Endothelial cell of umbilical vein (primary cell): ENCODE results near the gene LEMD3. TPM values are rescaled to one million over a fixed set of nuclear protein-coding genes. Genes with fewer than 3 reads are reported as not detected.

ENCODE experiments used
- BruUV-seq: library from RNA; stranded (reverse); fragments of 400-500 nt; replicated peaks from 2 replicates; lab custom pipeline; 2021; lab: Mats Ljungman, UMichigan
- CTCF ChIA-PET: fragments of 300-600, 350-600 bp; sonication (Branson Sonifier 250); formaldehyde crosslinking; loops from one replicate; lab custom pipeline; 2021; ENCODE audit warnings: antibody characterized with exemption, inconsistent platforms; lab: Charles Lee
- POLR2A ChIA-PET: fragments of 300-600, 350-600 bp; sonication (Branson Sonifier 250); formaldehyde crosslinking; loops from one replicate; lab custom pipeline; 2021; ENCODE audit warnings: antibody characterized with exemption, inconsistent platforms; lab: Charles Lee
- DNase-seq: peaks from one replicate; pipeline ENCODE4 v3.0.0-alpha.2; 2011; ENCODE audit warnings: low read depth, low spot score
- FAIRE-seq: peaks from 2 replicates; lab custom pipeline; 2011; peaks lifted over from hg19 to GRCh38; lab: Jason Lieb, UNC
- H2AFZ ChIP-seq: 2 replicates; pipeline ENCODE4 v1.6.0; 2012; ENCODE audit warnings: low read depth, low read length, control low read depth, inconsistent platforms
- H3K27ac ChIP-seq: 2 replicates; pipeline ENCODE4 v1.5.1; 2011; ENCODE audit warnings: low read depth, mild to moderate bottlenecking, control low read depth, low read length, moderate library complexity; ENCODE audit not compliant: insufficient read depth
- H3K27me3 ChIP-seq, 2 experiments: 2 replicates each; pipeline versions ENCODE4 v1.6.0 to v1.6.1; 2011; ENCODE audit warnings: low read length in 2 of 2, mixed read lengths in 1 of 2; ENCODE audit not compliant: control insufficient read depth in 2 of 2, insufficient read depth in 2 of 2
- H3K36me3 ChIP-seq, 2 experiments: 2 replicates in 1 of 2; 3 replicates in 1 of 2; pipeline ENCODE4 v1.5.1; 2011; ENCODE audit warnings: low read length in 2 of 2, mild to moderate bottlenecking in 1 of 2, moderate library complexity in 1 of 2; ENCODE audit not compliant: control insufficient read depth in 2 of 2, insufficient read depth in 2 of 2; ENCODE audit errors: extremely low read depth in 1 of 2
- H3K4me1 ChIP-seq: 3 replicates; pipeline ENCODE4 v1.5.1; 2011; ENCODE audit warnings: mild to moderate bottlenecking, low read length; ENCODE audit not compliant: control insufficient read depth, insufficient read depth; ENCODE audit errors: extremely low read depth
- H3K4me2 ChIP-seq: 2 replicates; pipeline ENCODE4 v1.6.1; 2011; ENCODE audit warnings: low read length, control low read depth, mixed read lengths; ENCODE audit not compliant: insufficient read depth
- H3K4me3 ChIP-seq, 3 experiments: fragments of 200-600 bp in 1 of 3; sonication (generic), shearing (Covaris generic) in 1 of 3; replicated peaks in 1 of 3; 2 replicates each; pipeline ENCODE4 v1.5.1; 2011 to 2016; ENCODE audit warnings: control low read depth in 3 of 3, low read length in 3 of 3, mild to moderate bottlenecking in 2 of 3, inconsistent platforms in 1 of 3, low read depth in 1 of 3, moderate library complexity in 1 of 3; ENCODE audit not compliant: insufficient read depth in 1 of 3
- H3K79me2 ChIP-seq: 2 replicates; pipeline ENCODE4 v1.6.0; 2012; ENCODE audit warnings: low read length, inconsistent platforms; ENCODE audit not compliant: control insufficient read depth, insufficient read depth
- H3K9ac ChIP-seq: replicated peaks from 2 replicates; pipeline ENCODE3; 2011; ENCODE audit warnings: low read length, control low read depth; ENCODE audit not compliant: insufficient read depth; ENCODE audit errors: extremely low read depth
- H3K9me1 ChIP-seq: replicated peaks from 3 replicates; pipeline ENCODE4 v1.6.0; 2011; ENCODE audit warnings: mild to moderate bottlenecking, low read length; ENCODE audit not compliant: control insufficient read depth, insufficient read depth; ENCODE audit errors: extremely low read depth
- H3K9me3 ChIP-seq: replicated peaks from 2 replicates; pipeline ENCODE4 v1.5.1; 2012; ENCODE audit warnings: low read length, inconsistent platforms; ENCODE audit not compliant: control insufficient read depth, insufficient read depth
- H4K20me1 ChIP-seq: replicated peaks from 2 replicates; pipeline ENCODE3; 2011; ENCODE audit warnings: mild to moderate bottlenecking, low read length; ENCODE audit not compliant: control insufficient read depth, insufficient read depth; ENCODE audit errors: extremely low read depth
- CTCF ChIP-seq, 2 donors: IDR thresholded peaks; 1 replicate in 1 of 2; 2 replicates in 1 of 2; pipeline ENCODE4 v1.5.1; 2011; ENCODE audit warnings: low read length in 2 of 2, mild to moderate bottlenecking in 2 of 2, moderate library complexity in 2 of 2, control low read depth in 1 of 2, inconsistent platforms in 1 of 2, low read depth in 1 of 2; ENCODE audit not compliant: insufficient read depth in 1 of 2; ENCODE audit errors: extremely low read depth in 1 of 2
- GATA2 ChIP-seq: IDR thresholded peaks from 2 replicates; pipeline ENCODE4 v1.7.0; 2011; ENCODE audit warnings: low read depth, mild to moderate bottlenecking, moderate library complexity, mixed read lengths, low read length; ENCODE audit not compliant: insufficient read length, insufficient read depth
- MYC ChIP-seq: IDR thresholded peaks from one replicate; pipeline ENCODE4 v1.6.1; 2011; ENCODE audit warnings: mild to moderate bottlenecking, low read depth, low read length
- POLR2A ChIP-seq: IDR thresholded peaks from 2 replicates; pipeline ENCODE4 v1.6.1; 2012; ENCODE audit warnings: low read depth, mild to moderate bottlenecking, control low read depth, low read length
- POLR2AphosphoS5 ChIP-seq: IDR thresholded peaks from 2 replicates; pipeline ENCODE4 v1.6.1; 2012; ENCODE audit warnings: low read depth, mild to moderate bottlenecking, control low read depth, low read length, moderate library complexity; ENCODE audit not compliant: insufficient read depth
- dilution Hi-C: fragments of 300-500 bp; cut with MboI; formaldehyde crosslinking; loops from one replicate; pipeline ENCODE4 v1.15.0; 2019; ENCODE audit warnings: low sequenced_read_pairs; ENCODE audit not compliant: extremely low pct_ligation_motif_present
- intact Hi-C: fragments of 100-400 bp; cut with micrococcal nuclease; formaldehyde crosslinking; loops from one replicate; pipeline ENCODE4 v1.10.0; 2022
- polyA plus RNA-seq, 4 experiments: library from polyadenylated mRNA; depleted of rRNA in 3 of 4; stranded (reverse) in 3 of 4; unstranded in 1 of 4; fragments of >200 nt; gene quantifications; 2 replicates each; pipeline versions ENCODE4 v1.2.1 to v1.2.3, GENCODE V29; 2011 to 2012; ENCODE audit warnings: missing spikeins in 1 of 4
- total RNA-seq: library from RNA; stranded (reverse); gene quantifications from 2 replicates; pipeline ENCODE4 v1.2.3, GENCODE V29; 2021

Gene LEMD3
- total and polyA plus RNA-seq, 2 donors (not counting 3 experiments of a cell fraction or from before 2014, with no cell fraction given), result 7.4 to 24.2 TPM

- Histone ChIP-seq H3K27ac (no peak overlapping the region), H3K79me2 (peaks cover 62% of the 10 kb centered on the region), H3K9me3 (no peaks in the 10 kb centered on the region), H3K9me1 (no peaks in the 10 kb centered on the region), H3K9ac (no peak overlapping the region), H4K20me1 (peaks cover 2% of the 10 kb centered on the region), H3K27me3 (no peaks in the 10 kb centered on the region), H3K4me3 (no peak overlapping the region), H3K36me3 (no peaks in the 10 kb centered on the region), H3K4me1 (no peaks in the 10 kb centered on the region), H3K4me2 (no peak overlapping the region), H2AFZ (no peak overlapping the region)
- TF ChIP-seq MYC, result no peak
- no peak for TF ChIP-seq POLR2A
- no peak for TF ChIP-seq POLR2AphosphoS5
- TF ChIP-seq CTCF (IDR thresholded peaks at IDR 0.05; ENCODE audit: extremely low read depth in 1 of 2, insufficient read depth in 1 of 2, low read depth in 1 of 2, low read length in 2 of 2), result no peak
- TF ChIP-seq GATA2, result no peak
- dilution Hi-C loops, result no loop called here
- intact Hi-C loops, result no loop called here
- no TSS peak for BruUV-seq
- no peak for FAIRE-seq
- no peak for DNase-seq
- POLR2A ChIA-PET, result no interaction called here
- CTCF ChIA-PET, result no interaction called here
Observed at GRCh38 chr12:65296508-65297265, 127.3 kb downstream of the LEMD3 start.

Other genes starting within 250 kb of the LEMD3 start
- not detected in 2 replicates for gene WIF1, start 48.3 kb upstream of the LEMD3 start, total RNA-seq
- gene WIF1, start 48.3 kb upstream of the LEMD3 start, polyA plus RNA-seq, result not detected in 2 replicates
- gene MSRB3, start 109.1 kb downstream of the LEMD3 start, total RNA-seq, result 59.3 and 63.7 TPM in 2 replicates
- gene MSRB3, start 109.1 kb downstream of the LEMD3 start, polyA plus RNA-seq, result 17.4 and 20.0 TPM in 2 replicates